Lower lobe of right lung (tissue), 2 donors: ENCODE data around the gene FOXF2. TPM values are rescaled to one million over a fixed set of nuclear protein-coding genes. Genes with fewer than 3 reads are reported as not detected.

ENCODE experiments used
- ATAC-seq, 2 donors: fragments of 200-7000 bp; cut with Tn5 transposase; one replicate each; pipeline ENCODE4 v1.9.1; 2020 to 2022; ENCODE audit warnings: mild to moderate bottlenecking in 2 of 2, moderate library complexity in 2 of 2
- DNase-seq: peaks from one replicate; pipeline ENCODE4 v3.0.0-alpha.2; 2020
- H3K27ac ChIP-seq: fragments of 200-600 bp; one replicate; pipeline ENCODE4 v1.8.0; 2022
- H3K27me3 ChIP-seq: fragments of 200-600 bp; one replicate; pipeline ENCODE4 v1.8.0; 2022; ENCODE audit warnings: low read depth
- H3K36me3 ChIP-seq: fragments of 200-600 bp; one replicate; pipeline ENCODE4 v1.8.0; 2022; ENCODE audit warnings: mild to moderate bottlenecking
- H3K4me1 ChIP-seq: fragments of 200-600 bp; one replicate; pipeline ENCODE4 v1.8.0; 2022
- H3K4me3 ChIP-seq: fragments of 200-600 bp; one replicate; pipeline ENCODE4 v1.8.0; 2022; ENCODE audit warnings: mild to moderate bottlenecking
- H3K9me3 ChIP-seq: fragments of 200-600 bp; one replicate; pipeline ENCODE4 v1.8.0; 2022
- CTCF ChIP-seq: fragments of 200-600 bp; IDR thresholded peaks from one replicate; pipeline ENCODE4 v1.8.0; 2022; ENCODE audit warnings: antibody characterized with exemption, mild to moderate bottlenecking
- intact Hi-C: fragments of 100-400 bp; cut with DNase I; formaldehyde crosslinking; loops from one replicate; pipeline ENCODE4 v1.11.0; 2022
- total RNA-seq: library from RNA; stranded (reverse); fragmentation: NEBNext Ultra II Directional; extraction: Animal tissue kit (Norgen Biotek cat#: 25700); gene quantifications from one replicate; pipeline ENCODE4 v1.2.1, GENCODE V29; 2021
- donor health status: DM: no; HTN: yes; CAD: no; lungs with severe emphysema.

FOXF2 gene
- total RNA-seq, 1 donor from 2014 or later, result 13.2 TPM

GRCh38 chr6:1404713-1405098 is 15.3 kb downstream of the FOXF2 start:
- H3K36me3 ChIP-seq, result no peaks in the 10 kb centered on the region
- TF ChIP-seq CTCF, result no peak
- ATAC-seq (no peak), DNase-seq (no peak)
- intact Hi-C loops, result no loop called here
- no peak overlapping the region for H3K4me3 ChIP-seq
- no peaks in the 10 kb centered on the region for H3K9me3 ChIP-seq
- peaks cover 10% of the 10 kb centered on the region for H3K4me1 ChIP-seq
- H3K27ac ChIP-seq, result no peak overlapping the region
- no peaks in the 10 kb centered on the region for H3K27me3 ChIP-seq

- Histone ChIP-seq H3K27ac (no peak overlapping the region), H3K27me3 (no peaks in the 10 kb centered on the region), H3K9me3 (no peaks in the 10 kb centered on the region), H3K4me3 (no peak overlapping the region), H3K36me3 (no peaks in the 10 kb centered on the region), H3K4me1 (peaks cover 10% of the 10 kb centered on the region)
- TF ChIP-seq CTCF, result no peak
- DNase-seq (no peak), ATAC-seq (no peak)
- intact Hi-C loops, result no loop called here
Measured at GRCh38 chr6:1405221-1405620, 15.8 kb downstream of the FOXF2 start.

- Histone ChIP-seq H3K4me1 (peaks cover 10% of the 10 kb centered on the region), H3K9me3 (no peaks in the 10 kb centered on the region), H3K27ac (no peak overlapping the region), H3K36me3 (no peaks in the 10 kb centered on the region), H3K4me3 (no peak overlapping the region), H3K27me3 (no peaks in the 10 kb centered on the region)
- DNase-seq (no peak), ATAC-seq (no peak)
- no peak for TF ChIP-seq CTCF
- intact Hi-C loops, result no loop called here
Measured at GRCh38 chr6:1406306-1407072, 17.1 kb downstream of the FOXF2 start.

- no peaks in the 10 kb centered on the region for H3K36me3 ChIP-seq
- no peak overlapping the region for H3K4me3 ChIP-seq
- no peaks in the 10 kb centered on the region for H3K9me3 ChIP-seq
- no peak for TF ChIP-seq CTCF
- H3K4me1 ChIP-seq, result peaks cover 10% of the 10 kb centered on the region
- no peaks in the 10 kb centered on the region for H3K27me3 ChIP-seq
- intact Hi-C loops, result no loop called here
- H3K27ac ChIP-seq, result no peak overlapping the region
- ATAC-seq (peak in 1 of 2 donors; percentile 42), DNase-seq (no peak)
Measured at GRCh38 chr6:1407499-1407990, 18.2 kb downstream of the FOXF2 start.

- Histone ChIP-seq H3K27me3 (no peaks in the 10 kb centered on the region), H3K9me3 (no peaks in the 10 kb centered on the region), H3K4me1 (peaks cover 10% of the 10 kb centered on the region), H3K27ac (no peak overlapping the region), H3K4me3 (no peak overlapping the region), H3K36me3 (no peaks in the 10 kb centered on the region)
- ATAC-seq, result no peak
- intact Hi-C loops, result no loop called here
- TF ChIP-seq CTCF, result no peak
- DNase-seq, result no peak
Measured at GRCh38 chr6:1409774-1410465, 20.5 kb downstream of the FOXF2 start.
